DOHH2 (cell line): ENCODE data around the gene RPRML.

Source experiments
- CTCF ChIP-seq: fragments of 200-600 bp; sonication (generic); IDR thresholded peaks from one replicate; pipeline ENCODE4 v1.5.1; 2014; ENCODE audit warnings: antibody characterized with exemption, mild to moderate bottlenecking, low read depth, low read length; ENCODE audit not compliant: poor library complexity, severe bottlenecking
- EZH2phosphoT487 ChIP-seq: fragments of 200-600 bp; sonication (generic); IDR thresholded peaks from 2 replicates; pipeline ENCODE4 v1.6.1; 2017; ENCODE audit warnings: borderline replicate concordance, mild to moderate bottlenecking, antibody characterized with exemption, low read length, moderate library complexity, mixed read lengths

- TF ChIP-seq EZH2phosphoT487 (no peak), CTCF (no peak)
Measured at GRCh38 chr17:46968224-46968834, 10.7 kb downstream of the RPRML start.
